Loucy (cell line): ENCODE measurements around the gene ASXL3.

Experiments
- CTCF ChIP-seq: fragments of 200-600 bp; sonication (generic); conservative IDR thresholded peaks from 2 replicates; pipeline ENCODE4 v1.5.1; 2014; ENCODE audit warnings: mild to moderate bottlenecking, antibody characterized with exemption, low read length
- EZH2phosphoT487 ChIP-seq: fragments of 200-600 bp; IDR thresholded peaks from 2 replicates; pipeline ENCODE4 v1.6.1; 2018; ENCODE audit warnings: antibody characterized with exemption, mild to moderate bottlenecking, moderate library complexity, borderline replicate concordance

GRCh38 chr18:33532978-33533377 lies 45.0 kb upstream of the ASXL3 start:
- no peak for TF ChIP-seq CTCF
- TF ChIP-seq EZH2phosphoT487: no peak
